HG02938 (cell line): ENCODE data around the gene CPZ.

Source experiments
- ATAC-seq: cut with Tn5 transposase; IDR thresholded peaks from one replicate; pipeline ENCODE4 v1.9.1; 2021; ENCODE audit warnings: mild to moderate bottlenecking, moderate library complexity; ENCODE audit not compliant: unreplicated experiment

CPZ gene

GRCh38 chr4:8592366-8593263, at the start of gene CPZ:
TSS of gene CPZ (plus strand) at chr4:8592765. CDS start at chr4:8592834, 69 bp downstream.
- no peak for ATAC-seq

GRCh38 chr4:8542776-8543525, 49.6 kb upstream of the CPZ start:
- ATAC-seq, result no peak

GRCh38 chr4:8543623-8544022, 48.9 kb upstream of the CPZ start:
- ATAC-seq, result no peak

GRCh38 chr4:8544282-8544681, 48.3 kb upstream of the CPZ start:
- ATAC-seq, result no peak

- ATAC-seq, result no peak
Observed at GRCh38 chr4:8544741-8545438, 47.7 kb upstream of the CPZ start.

- ATAC-seq, result no peak
Observed at GRCh38 chr4:8545439-8545765, 47.2 kb upstream of the CPZ start.

- ATAC-seq, result no peak
Observed at GRCh38 chr4:8546766-8547107, 45.8 kb upstream of the CPZ start.

- ATAC-seq, result no peak
Observed at GRCh38 chr4:8547108-8547911, 45.3 kb upstream of the CPZ start.

GRCh38 chr4:8547912-8548730, 44.4 kb upstream of the CPZ start:
- no peak for ATAC-seq

GRCh38 chr4:8548731-8549351, 43.7 kb upstream of the CPZ start:
- no peak for ATAC-seq

GRCh38 chr4:8549352-8549931, 43.1 kb upstream of the CPZ start:
- ATAC-seq, result no peak

GRCh38 chr4:8550691-8551090, 41.9 kb upstream of the CPZ start:
- no peak for ATAC-seq

- no peak for ATAC-seq
Observed at GRCh38 chr4:8552024-8552423, 40.5 kb upstream of the CPZ start.

- no peak for ATAC-seq
Observed at GRCh38 chr4:8552581-8553205, 39.9 kb upstream of the CPZ start.

- no peak for ATAC-seq
Observed at GRCh38 chr4:8553216-8553615, 39.3 kb upstream of the CPZ start.

GRCh38 chr4:8553991-8554405, 38.6 kb upstream of the CPZ start:
- ATAC-seq, result no peak

- no peak for ATAC-seq
Observed at GRCh38 chr4:8554555-8555100, 37.9 kb upstream of the CPZ start.

GRCh38 chr4:8555716-8556115, 36.8 kb upstream of the CPZ start:
- ATAC-seq, result no peak
